ENCODE measurements around the gene COG8. TPM values are rescaled to one million over a fixed set of nuclear protein-coding genes. Genes with fewer than 3 reads are reported as not detected.

Gene COG8
- total RNA-seq, 4 donors from 2014 or later: 41.2 to 56.5 (median 52.1) TPM

DNA sequence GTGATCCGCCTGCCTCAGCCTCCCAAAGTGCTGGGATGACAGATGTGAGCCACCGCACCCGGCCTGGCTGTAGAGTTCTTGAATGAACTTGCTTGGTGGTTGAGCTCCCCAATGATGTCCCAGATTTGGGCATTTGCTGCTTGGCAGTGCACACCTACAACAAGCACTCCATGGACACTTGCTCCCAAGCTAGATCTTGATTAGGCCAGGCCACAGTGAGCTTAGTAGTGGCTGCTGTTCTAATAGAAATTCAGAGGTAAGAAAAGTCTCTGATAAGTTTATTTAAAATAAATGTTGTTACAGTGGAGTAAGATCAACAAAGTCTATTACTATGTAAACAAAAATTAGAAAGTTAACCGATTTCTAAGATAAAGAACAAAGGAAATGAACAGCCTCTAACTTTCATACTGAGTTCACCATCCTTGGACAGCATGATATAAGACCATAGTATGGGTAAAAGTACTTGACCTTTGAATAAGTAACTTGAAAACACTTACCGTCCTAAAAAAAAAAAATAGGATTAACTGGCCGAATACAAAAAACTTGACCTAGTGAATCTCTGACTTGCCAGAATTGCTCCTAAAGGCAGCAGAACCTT, 11.3 kb upstream of the COG8 start:
- DNase-seq (no peak), ATAC-seq (no peak)
- intact Hi-C loops (cut with DNase I; ENCODE audit: low total_unique reads) (no loop called here), in situ Hi-C loops (cut with MboI; ENCODE audit: low sequenced_read_pairs in 4 of 4) (no loop called here)
- H3K27ac ChIP-seq: no peak overlapping the region
- H3K4me3 ChIP-seq: no peak overlapping the region
- H3K36me3 ChIP-seq: peaks cover 0 to 4% of the 10 kb centered on the region in 2 donors
- H3K9me3 ChIP-seq: no peaks in the 10 kb centered on the region
- no peaks in the 10 kb centered on the region for H3K27me3 ChIP-seq
- TF ChIP-seq, protein P1, sequence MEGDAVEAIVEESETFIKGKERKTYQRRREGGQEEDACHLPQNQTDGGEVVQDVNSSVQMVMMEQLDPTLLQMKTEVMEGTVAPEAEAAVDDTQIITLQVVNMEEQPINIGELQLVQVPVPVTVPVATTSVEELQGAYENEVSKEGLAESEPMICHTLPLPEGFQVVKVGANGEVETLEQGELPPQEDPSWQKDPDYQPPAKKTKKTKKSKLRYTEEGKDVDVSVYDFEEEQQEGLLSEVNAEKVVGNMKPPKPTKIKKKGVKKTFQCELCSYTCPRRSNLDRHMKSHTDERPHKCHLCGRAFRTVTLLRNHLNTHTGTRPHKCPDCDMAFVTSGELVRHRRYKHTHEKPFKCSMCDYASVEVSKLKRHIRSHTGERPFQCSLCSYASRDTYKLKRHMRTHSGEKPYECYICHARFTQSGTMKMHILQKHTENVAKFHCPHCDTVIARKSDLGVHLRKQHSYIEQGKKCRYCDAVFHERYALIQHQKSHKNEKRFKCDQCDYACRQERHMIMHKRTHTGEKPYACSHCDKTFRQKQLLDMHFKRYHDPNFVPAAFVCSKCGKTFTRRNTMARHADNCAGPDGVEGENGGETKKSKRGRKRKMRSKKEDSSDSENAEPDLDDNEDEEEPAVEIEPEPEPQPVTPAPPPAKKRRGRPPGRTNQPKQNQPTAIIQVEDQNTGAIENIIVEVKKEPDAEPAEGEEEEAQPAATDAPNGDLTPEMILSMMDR (IDR thresholded peaks at IDR 0.05 in 4 of 5, conservative IDR thresholded peaks at IDR 0.05 in 1 of 5): no peak
- TF ChIP-seq POLR2A (IDR thresholded peaks at IDR 0.05): no peak
- no peaks in the 10 kb centered on the region for H3K4me1 ChIP-seq

DNA sequence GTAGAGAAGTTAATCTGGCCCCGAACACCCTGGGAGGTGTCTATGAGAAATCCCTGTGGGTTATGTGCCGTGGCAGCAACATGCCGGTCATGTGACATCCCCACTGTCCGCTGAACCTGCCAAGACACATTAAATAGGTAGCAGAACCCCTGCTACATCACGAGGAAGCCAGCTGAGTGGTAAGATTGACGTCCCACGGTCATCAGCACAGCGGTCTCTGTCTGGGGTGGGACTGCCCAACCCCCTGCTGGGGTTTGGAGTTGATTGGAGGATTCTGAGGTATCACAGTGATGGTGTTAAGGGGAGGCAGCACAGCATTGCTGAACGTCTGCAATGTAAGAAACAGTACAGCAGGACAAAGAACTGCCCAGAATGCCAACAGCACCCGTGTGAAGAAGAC, 10.2 kb upstream of the COG8 start:
- intact Hi-C loops (cut with DNase I; ENCODE audit: low total_unique reads) (no loop called here), in situ Hi-C loops (cut with MboI; ENCODE audit: low sequenced_read_pairs in 4 of 4) (no loop called here)
- Histone ChIP-seq H3K4me3 (no peak overlapping the region), H3K27ac (no peak overlapping the region), H3K4me1 (no peaks in the 10 kb centered on the region), H3K36me3 (peaks cover 0 to 4% of the 10 kb centered on the region in 2 donors), H3K9me3 (no peaks in the 10 kb centered on the region), H3K27me3 (no peaks in the 10 kb centered on the region)
- TF ChIP-seq, protein P1 (IDR thresholded peaks at IDR 0.05 in 4 of 5, conservative IDR thresholded peaks at IDR 0.05 in 1 of 5): no peak
- TF ChIP-seq POLR2A (IDR thresholded peaks at IDR 0.05): no peak
- ATAC-seq: no peak
- DNase-seq: no peak

DNA sequence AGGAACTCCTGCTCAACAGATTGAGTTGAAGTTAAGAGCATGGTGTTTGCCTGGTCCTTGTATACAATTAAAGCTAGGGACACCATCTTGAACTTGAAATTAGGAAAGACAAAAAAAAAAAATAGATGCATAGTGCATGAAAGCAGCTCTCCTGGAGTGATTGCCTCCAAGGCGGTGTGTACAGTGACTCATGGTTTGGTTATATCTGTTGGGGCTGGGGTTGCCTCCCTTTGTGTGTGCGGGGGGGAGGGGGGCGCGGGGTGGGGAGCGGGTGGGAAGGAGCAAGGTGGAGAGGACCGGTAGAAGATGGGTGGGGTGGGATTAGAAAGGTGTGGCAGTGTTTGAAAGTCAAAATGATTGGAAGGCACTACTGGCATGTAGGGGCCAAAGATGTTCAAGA, 8.9 kb upstream of the COG8 start:
- Histone ChIP-seq H3K27ac (no peak overlapping the region), H3K4me1 (no peaks in the 10 kb centered on the region), H3K9me3 (no peaks in the 10 kb centered on the region), H3K4me3 (no peak overlapping the region), H3K36me3 (peaks cover 0 to 14% of the 10 kb centered on the region in 2 donors), H3K27me3 (no peaks in the 10 kb centered on the region)
- ATAC-seq (no peak), DNase-seq (no peak)
- TF ChIP-seq, protein P1 (IDR thresholded peaks at IDR 0.05 in 4 of 5, conservative IDR thresholded peaks at IDR 0.05 in 1 of 5): no peak
- no peak for TF ChIP-seq POLR2A (IDR thresholded peaks at IDR 0.05)
- in situ Hi-C loops (cut with MboI; ENCODE audit: low sequenced_read_pairs in 4 of 4) (no loop called here), intact Hi-C loops (cut with DNase I; ENCODE audit: low total_unique reads) (no loop called here)

DNA sequence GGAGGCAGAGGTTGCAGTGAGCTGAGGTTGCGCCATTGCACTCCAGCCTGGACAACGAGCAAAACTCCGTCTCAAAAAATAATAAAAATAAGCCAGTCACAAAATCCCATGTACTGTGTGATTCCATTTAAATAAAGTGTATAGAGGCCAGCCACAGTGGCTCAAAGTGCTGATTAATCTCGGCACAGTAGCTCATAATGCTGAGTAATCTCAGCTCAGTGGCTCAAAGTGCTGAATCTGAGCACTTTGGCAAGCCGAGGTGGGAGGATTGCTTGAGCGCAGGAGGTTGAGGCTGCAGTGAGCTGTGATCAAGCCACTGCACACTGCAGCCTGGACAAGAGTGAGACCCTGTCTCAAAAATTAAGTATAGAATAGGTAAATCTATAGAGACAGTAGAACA, 7.3 kb upstream of the COG8 start:
- in situ Hi-C loops (cut with MboI; ENCODE audit: low sequenced_read_pairs in 4 of 4): no loop called here
- peaks cover 0 to 30% of the 10 kb centered on the region in 2 donors for H3K36me3 ChIP-seq
- no peak for ATAC-seq
- H3K4me1 ChIP-seq: no peaks in the 10 kb centered on the region
- TF ChIP-seq, protein P1 (IDR thresholded peaks at IDR 0.05 in 4 of 5, conservative IDR thresholded peaks at IDR 0.05 in 1 of 5): no peak
- no peak for TF ChIP-seq POLR2A (IDR thresholded peaks at IDR 0.05)
- intact Hi-C loops (cut with DNase I; ENCODE audit: low total_unique reads): no loop called here
- H3K4me3 ChIP-seq: no peak overlapping the region
- no peak for DNase-seq
- H3K27me3 ChIP-seq: no peaks in the 10 kb centered on the region
- no peak overlapping the region for H3K27ac ChIP-seq
- H3K9me3 ChIP-seq: no peaks in the 10 kb centered on the region

DNA sequence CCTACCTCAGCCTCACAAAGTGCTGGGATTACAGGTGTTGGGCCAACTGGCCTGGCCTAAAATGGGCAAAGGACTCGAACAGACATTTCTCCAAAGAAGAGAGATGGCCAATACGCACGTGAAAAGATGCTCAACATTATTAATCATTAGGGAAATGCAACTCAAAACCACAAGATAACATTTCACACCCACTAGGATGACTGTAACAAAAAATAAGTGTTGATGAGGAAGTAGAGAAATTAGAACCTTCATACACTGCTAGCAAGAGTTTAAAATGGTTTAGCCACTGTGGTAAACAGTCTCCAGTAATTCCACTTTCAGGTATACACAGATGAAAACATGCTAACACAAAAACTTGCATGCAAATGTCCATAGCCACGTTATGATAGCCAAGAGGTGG, 6.6 kb upstream of the COG8 start:
- no peak overlapping the region for H3K27ac ChIP-seq
- ATAC-seq: no peak
- intact Hi-C loops (cut with DNase I; ENCODE audit: low total_unique reads) (no loop called here), in situ Hi-C loops (cut with MboI; ENCODE audit: low sequenced_read_pairs in 4 of 4) (no loop called here)
- no peak for TF ChIP-seq POLR2A (IDR thresholded peaks at IDR 0.05)
- no peaks in the 10 kb centered on the region for H3K27me3 ChIP-seq
- H3K9me3 ChIP-seq: no peaks in the 10 kb centered on the region
- no peak for DNase-seq
- H3K4me1 ChIP-seq: no peaks in the 10 kb centered on the region
- H3K4me3 ChIP-seq: no peak overlapping the region
- peaks cover 0 to 37% of the 10 kb centered on the region in 2 donors for H3K36me3 ChIP-seq

Measured in gastrocnemius medialis (tissue), 4 donors.